KOPT-K1 (cell line): ENCODE data around the gene ZC3H14.

ENCODE experiments used
- H3K27ac ChIP-seq: fragments of 200-600 bp; sonication (generic); 2 replicates; pipeline ENCODE4 v1.5.1; 2016; ENCODE audit warnings: antibody characterized with exemption, mild to moderate bottlenecking, low read depth, low read length; ENCODE audit not compliant: poor library complexity, severe bottlenecking
- H3K36me3 ChIP-seq: fragments of 200-600 bp; sonication (generic); 2 replicates; pipeline ENCODE4 v1.5.1; 2017; ENCODE audit warnings: antibody characterized with exemption, mild to moderate bottlenecking, low read length, moderate library complexity; ENCODE audit not compliant: insufficient read depth
- H3K9me3 ChIP-seq: fragments of 200-600 bp; sonication (generic); 2 replicates; pipeline ENCODE4 v1.5.1; 2017; ENCODE audit warnings: antibody characterized with exemption, low read length, mild to moderate bottlenecking; ENCODE audit not compliant: insufficient read depth, poor library complexity, severe bottlenecking

ZC3H14 gene

DNA sequence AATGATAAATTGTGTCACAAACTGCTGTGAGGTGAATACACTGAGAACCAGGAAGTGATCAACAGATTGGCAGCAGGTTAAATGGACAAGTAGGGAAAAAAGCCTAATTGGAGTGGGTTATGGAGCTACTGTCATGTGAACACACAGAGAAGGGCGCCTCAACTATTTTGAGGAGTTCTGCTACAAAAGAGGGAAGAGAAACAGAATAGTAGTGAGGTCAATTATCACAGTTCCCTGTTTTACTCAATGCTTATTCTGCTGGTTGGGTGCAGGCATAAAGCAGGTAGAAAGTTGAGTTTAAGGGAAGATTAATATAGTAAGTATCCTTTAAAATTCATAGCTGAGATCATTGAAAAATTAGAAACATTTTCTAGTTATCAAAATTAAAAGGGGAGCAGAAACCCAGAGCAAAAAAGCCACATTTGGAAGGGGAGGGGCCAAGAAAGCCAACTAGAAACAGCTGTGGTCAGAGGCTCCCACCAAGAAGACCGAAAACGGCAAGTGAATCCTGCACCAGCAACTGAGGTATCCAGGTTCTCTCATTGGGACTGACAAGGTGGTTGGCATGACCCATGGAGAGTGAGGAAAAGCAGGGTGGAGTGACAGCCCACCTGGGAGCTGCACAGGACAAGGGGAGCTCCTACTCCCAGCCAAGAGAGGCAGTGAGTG is 105.7 kb downstream of the ZC3H14 start:
- Histone ChIP-seq H3K9me3 (no peaks in the 10 kb centered on the region), H3K27ac (no peak overlapping the region), H3K36me3 (no peaks in the 10 kb centered on the region)

- H3K36me3 ChIP-seq: no peaks in the 10 kb centered on the region
- no peak overlapping the region for H3K27ac ChIP-seq
- no peaks in the 10 kb centered on the region for H3K9me3 ChIP-seq
Measured at GRCh38 chr14:88669346-88669745, 106.5 kb downstream of the ZC3H14 start.
